ENCODE results near the gene GLRX. TPM values are rescaled to one million over a fixed set of nuclear protein-coding genes. Genes with fewer than 3 reads are reported as not detected.

Gene GLRX
- polyA plus RNA-seq, 1 of the 3 experiments (the other 2 are of a cell fraction): 40.0 TPM

GRCh38 chr5:95780597-95780996 is 41.9 kb downstream of the GLRX start:
- no peak overlapping the region for H3K4me2 ChIP-seq
- no peak for DNase-seq
- H3K4me3 ChIP-seq (ENCODE audit: low read depth in 2 of 2, low read length in 1 of 2): no peak overlapping the region
- H2AFZ ChIP-seq (ENCODE audit: low read depth): no peak overlapping the region
- no peaks in the 10 kb centered on the region for H3K9me2 ChIP-seq
- H3K4me1 ChIP-seq (ENCODE audit: control insufficient read depth in 1 of 2, insufficient read depth in 2 of 2, low read depth in 1 of 2, low read length in 1 of 2): peaks cover 4 to 7% of the 10 kb centered on the region in 2 experiments; a peak in 1 of 4 replicates
- 96% methylated on average over 7 of the region's 7 CpGs for WGBS (ENCODE audit: low lambda C conversion rate)
- ChIA-PET CTCF (interaction anchor here (0.6 to 7.1 kb wide), 42 partner anchors 9 to 556 kb away, joined by 3 to 170 read pairs (median 8); partner anchors contain the start of genes GLRX and RFESD), POLR2A (no interaction called here)
- H3F3A ChIP-seq (replicated peaks; ENCODE audit: insufficient read depth): peaks cover 10% of the 10 kb centered on the region
- H3K9me3 ChIP-seq: no peaks in the 10 kb centered on the region
- no peaks in the 10 kb centered on the region for H3K79me2 ChIP-seq (ENCODE audit: insufficient read depth)
- peaks cover 11 to 47% of the 10 kb centered on the region in 2 experiments for H3K36me3 ChIP-seq (replicated peaks in 1 of 2; ENCODE audit: control insufficient read depth in 1 of 2, insufficient read depth in 2 of 2, low read length in 1 of 2)
- TF ChIP-seq TCF12 (IDR thresholded peaks at IDR 0.05) (no peak), GABPA (IDR thresholded peaks at IDR 0.05; ENCODE audit: low read depth) (no peak), MAX (IDR thresholded peaks at IDR 0.05; ENCODE audit: low read depth) (no peak), JUND (IDR thresholded peaks at IDR 0.05) (no peak), RXRA (IDR thresholded peaks at IDR 0.05; ENCODE audit: borderline replicate concordance, low read depth) (no peak), RAD21 (IDR thresholded peaks at IDR 0.05; ENCODE audit: low read length) (no peak), ELF1 (IDR thresholded peaks at IDR 0.05) (no peak)
- no peaks in the 10 kb centered on the region for H4K20me1 ChIP-seq (ENCODE audit: insufficient read depth)
- no peaks in the 10 kb centered on the region for H3K27me3 ChIP-seq (ENCODE audit: insufficient read depth)
- H3K27ac ChIP-seq (ENCODE audit: low read depth in 2 of 2, low read length in 1 of 2): no peak overlapping the region; a peak in 1 of 4 replicates
- no peak overlapping the region for H3K9ac ChIP-seq

GRCh38 chr5:95779611-95780010 is 42.9 kb downstream of the GLRX start:
- Histone ChIP-seq H3F3A (replicated peaks; ENCODE audit: insufficient read depth) (peaks cover 10% of the 10 kb centered on the region), H3K9ac (no peak overlapping the region), H3K36me3 (replicated peaks in 1 of 2; ENCODE audit: control insufficient read depth in 1 of 2, insufficient read depth in 2 of 2, low read length in 1 of 2) (peaks cover 9 to 46% of the 10 kb centered on the region in 2 experiments), H3K4me1 (ENCODE audit: control insufficient read depth in 1 of 2, insufficient read depth in 2 of 2, low read depth in 1 of 2, low read length in 1 of 2) (peaks cover 4 to 6% of the 10 kb centered on the region in 2 experiments; a peak in 1 of 4 replicates), H2AFZ (ENCODE audit: low read depth) (no peak overlapping the region), H3K9me3 (no peaks in the 10 kb centered on the region), H3K27me3 (ENCODE audit: insufficient read depth) (no peaks in the 10 kb centered on the region), H3K4me3 (ENCODE audit: low read depth in 2 of 2, low read length in 1 of 2) (no peak overlapping the region), H3K4me2 (no peak overlapping the region), H3K27ac (ENCODE audit: low read depth in 2 of 2, low read length in 1 of 2) (no peak overlapping the region; a peak in 1 of 4 replicates), H3K79me2 (ENCODE audit: insufficient read depth) (no peaks in the 10 kb centered on the region), H4K20me1 (ENCODE audit: insufficient read depth) (no peaks in the 10 kb centered on the region), H3K9me2 (no peaks in the 10 kb centered on the region)
- ChIA-PET POLR2A (no interaction called here), CTCF (interaction anchor here (0.5 to 2.5 kb wide), 5 partner anchors 49 to 135 kb away, joined by 3 to 10 read pairs (median 5); no protein-coding TSS in a partner anchor)
- DNase-seq: no peak
- 73% methylated on average over 2 of the region's 2 CpGs for WGBS (ENCODE audit: low lambda C conversion rate)
- no peak for TF ChIP-seq USF2 (IDR thresholded peaks at IDR 0.05; ENCODE audit: borderline replicate concordance, low read depth, low read length)
- no peak for TF ChIP-seq RXRA (IDR thresholded peaks at IDR 0.05; ENCODE audit: borderline replicate concordance, low read depth)
- TF ChIP-seq EZH2phosphoT487 (IDR thresholded peaks at IDR 0.05; ENCODE audit: borderline replicate concordance, low read depth): no peak
- TF ChIP-seq NRF1 (IDR thresholded peaks at IDR 0.05; ENCODE audit: low read depth, low read length): no peak
- no peak for TF ChIP-seq ELF1 (IDR thresholded peaks at IDR 0.05)
- TF ChIP-seq FOSL2 (IDR thresholded peaks at IDR 0.05; ENCODE audit: borderline replicate concordance, low read depth): no peak
- TF ChIP-seq GABPA (IDR thresholded peaks at IDR 0.05; ENCODE audit: low read depth): no peak
- TF ChIP-seq FOXM1 (IDR thresholded peaks at IDR 0.05; ENCODE audit: low read depth): no peak
- no peak for TF ChIP-seq ZBTB33 (IDR thresholded peaks at IDR 0.05; ENCODE audit: borderline replicate concordance, low read depth)
- no peak for TF ChIP-seq TAF1 (IDR thresholded peaks at IDR 0.05; ENCODE audit: borderline replicate concordance, low read depth, low read length)
- TF ChIP-seq CTCF (IDR thresholded peaks at IDR 0.05): no peak
- TF ChIP-seq SMC3 (IDR thresholded peaks at IDR 0.05; ENCODE audit: low read depth, low read length): no peak
- no peak for TF ChIP-seq CHD2 (IDR thresholded peaks at IDR 0.05; ENCODE audit: low read length, partially characterized antibody)
- TF ChIP-seq MAX (IDR thresholded peaks at IDR 0.05; ENCODE audit: low read depth): no peak
- no peak for TF ChIP-seq TCF12 (IDR thresholded peaks at IDR 0.05)
- no peak for TF ChIP-seq MEF2A (IDR thresholded peaks at IDR 0.05; ENCODE audit: borderline replicate concordance, low read depth)
- TF ChIP-seq RCOR1 (IDR thresholded peaks at IDR 0.05; ENCODE audit: low read length): no peak
- TF ChIP-seq SIN3A (IDR thresholded peaks at IDR 0.05; ENCODE audit: borderline replicate concordance, low read depth, low read length): no peak

Measured in SK-N-SH (cell line).